KG1 (cell line): ENCODE results near the gene IGFBP5.

Experiments used
- DNase-seq: peaks from one replicate; lab custom pipeline; 2025; lab: John Stamatoyannopoulos, UW

Gene IGFBP5

GRCh38 chr2:216688731-216689340 lies 6.5 kb downstream of the IGFBP5 start:
- DNase-seq = no peak

GRCh38 chr2:216687646-216688045 lies 7.7 kb downstream of the IGFBP5 start:
- no peak for DNase-seq

GRCh38 chr2:216687111-216687510 lies 8.2 kb downstream of the IGFBP5 start:
- DNase-seq = no peak

DNA sequence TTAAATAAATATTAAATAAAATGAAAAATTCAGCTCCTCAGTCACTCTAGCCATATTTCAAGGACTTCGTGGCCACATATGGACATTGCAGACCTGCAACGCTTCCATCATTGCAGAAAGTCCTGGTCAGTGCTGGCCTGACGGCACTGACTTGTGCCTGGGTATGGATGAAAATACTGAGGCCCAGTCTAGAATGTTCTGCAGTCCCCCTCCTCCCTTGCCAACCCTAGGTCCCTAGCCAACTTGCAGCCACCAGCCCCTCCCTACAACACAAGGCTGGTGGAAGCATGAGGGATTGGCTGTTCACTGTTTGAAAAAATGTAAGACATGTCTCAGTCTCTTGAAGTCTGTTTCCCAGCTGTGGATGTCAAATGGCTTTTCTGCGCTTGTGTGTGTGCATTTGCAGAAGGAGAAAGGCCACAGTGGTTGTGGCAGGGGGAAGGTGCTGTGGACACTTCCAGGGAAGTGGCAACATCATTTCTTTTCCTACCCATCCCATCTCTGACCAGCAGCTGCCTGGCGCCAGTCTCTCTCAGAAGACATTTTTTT lies 9.9 kb downstream of the IGFBP5 start:
- no peak for DNase-seq

- no peak for DNase-seq
Measured at GRCh38 chr2:216683846-216684245, 11.5 kb downstream of the IGFBP5 start.

GRCh38 chr2:216681683-216682082 lies 13.7 kb downstream of the IGFBP5 start:
- no peak for DNase-seq

DNA sequence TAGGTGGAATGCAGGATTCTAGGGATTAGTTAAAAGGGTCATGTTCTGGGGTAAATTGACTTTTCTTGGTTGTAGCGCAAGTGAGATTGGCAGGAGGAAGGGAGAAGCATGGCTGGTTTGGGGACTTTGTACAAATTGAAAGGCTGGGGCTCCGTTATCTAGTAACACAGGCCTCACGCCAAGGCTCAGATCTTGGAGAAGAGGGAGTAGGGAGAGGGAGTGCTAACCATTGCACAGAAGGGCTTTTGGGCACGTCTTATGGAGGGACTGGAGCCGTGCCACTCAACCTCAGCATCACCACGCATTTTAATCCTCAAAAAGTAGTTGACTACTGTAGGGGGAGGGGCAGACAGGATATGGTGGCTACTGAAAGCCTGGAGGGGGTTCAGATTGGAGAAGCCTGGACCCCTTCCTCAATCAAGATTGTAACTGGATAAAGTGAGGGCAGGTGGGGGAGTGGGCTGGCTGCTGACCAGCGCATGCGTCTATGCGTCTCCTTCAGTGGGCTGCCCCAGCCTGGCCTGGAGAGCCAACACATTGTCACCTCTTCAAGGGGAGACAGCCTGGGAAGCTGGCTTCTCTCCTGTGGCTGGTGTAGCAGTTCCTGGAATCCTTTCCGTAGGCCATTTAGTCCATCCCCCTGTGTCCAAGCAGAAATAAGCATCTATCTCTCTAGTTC lies 14.3 kb downstream of the IGFBP5 start:
- no peak for DNase-seq

GRCh38 chr2:216679658-216680024 lies 15.7 kb downstream of the IGFBP5 start:
- no peak for DNase-seq

DNA sequence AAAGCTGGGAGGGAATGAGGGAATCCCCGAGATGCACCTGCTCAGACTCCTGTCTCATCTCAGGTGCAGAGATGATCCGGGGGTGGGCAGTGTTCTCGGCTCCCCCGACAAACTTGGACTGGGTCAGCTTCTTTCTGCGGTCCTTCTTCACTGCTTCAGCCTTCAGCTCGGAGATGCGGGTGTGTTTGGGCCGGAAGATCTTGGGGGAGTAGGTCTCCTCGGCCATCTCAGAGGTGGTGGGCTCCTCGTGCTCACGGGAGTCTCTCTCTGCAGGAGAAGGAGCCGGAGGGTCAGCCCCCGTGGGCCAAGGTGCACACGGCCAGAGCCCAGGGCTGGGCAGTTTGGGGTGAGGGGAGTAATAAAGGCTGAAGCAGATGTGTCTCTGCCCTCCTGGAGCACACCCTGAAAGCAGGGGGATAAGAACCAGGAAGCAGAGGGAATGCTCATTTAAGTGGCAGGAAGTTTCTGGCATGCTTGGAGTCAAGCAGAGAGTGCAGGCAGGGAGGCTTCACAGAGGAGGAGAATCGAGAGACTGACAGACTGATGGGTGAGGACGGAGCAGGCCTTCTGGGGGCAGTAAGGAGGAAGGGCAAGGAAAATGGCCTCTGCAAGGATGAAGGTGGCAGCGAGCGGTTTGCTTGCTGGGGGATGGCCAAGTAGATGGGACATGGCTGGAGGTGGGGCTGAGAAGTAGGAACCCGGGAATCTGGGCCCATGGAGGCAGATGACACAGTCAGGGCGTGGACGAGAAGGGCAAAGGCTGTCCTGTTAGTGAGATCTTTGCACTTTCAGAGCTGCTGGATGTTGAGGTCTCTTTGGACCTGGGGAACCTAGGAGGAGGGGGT lies 16.3 kb downstream of the IGFBP5 start:
- DNase-seq = no peak

GRCh38 chr2:216678098-216678465 lies 17.3 kb downstream of the IGFBP5 start:
- DNase-seq = no peak

DNA sequence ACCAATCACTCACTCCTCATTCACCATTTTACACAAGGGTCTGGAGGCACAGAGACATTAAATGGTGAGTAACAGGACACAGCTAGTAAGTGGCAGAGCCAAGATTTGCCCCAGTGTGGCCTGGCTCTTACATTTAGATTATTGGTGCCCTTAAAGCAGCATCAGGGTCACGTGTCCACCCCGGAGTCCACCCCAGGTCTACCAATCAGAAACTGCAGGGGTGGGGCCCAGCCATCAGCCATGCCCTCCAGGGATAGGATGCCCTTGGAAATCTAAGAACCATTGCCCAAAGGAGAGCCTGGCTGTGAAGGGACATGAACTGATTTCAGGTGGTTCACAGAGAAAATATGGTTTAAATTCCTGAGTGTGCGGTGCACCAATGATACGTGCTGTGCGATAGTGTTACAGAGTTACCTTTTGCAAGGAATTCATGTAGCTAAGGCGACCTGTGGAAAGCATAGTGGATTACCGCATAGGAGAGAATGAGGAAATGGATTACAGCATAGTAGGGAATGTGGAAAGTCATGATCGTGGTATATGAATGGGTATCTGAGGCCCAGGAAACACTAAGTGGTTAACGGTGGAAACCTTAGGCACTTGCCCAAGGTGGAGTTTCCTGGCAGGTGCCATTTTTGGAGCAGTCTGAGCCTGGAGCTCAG lies 17.8 kb downstream of the IGFBP5 start:
- DNase-seq = no peak

GRCh38 chr2:216676630-216677029 lies 18.7 kb downstream of the IGFBP5 start:
- no peak for DNase-seq

- no peak for DNase-seq
Measured at GRCh38 chr2:216674376-216674775, 21.0 kb downstream of the IGFBP5 start.

- no peak for DNase-seq
Measured at GRCh38 chr2:216673609-216674008, 21.7 kb downstream of the IGFBP5 start.

DNA sequence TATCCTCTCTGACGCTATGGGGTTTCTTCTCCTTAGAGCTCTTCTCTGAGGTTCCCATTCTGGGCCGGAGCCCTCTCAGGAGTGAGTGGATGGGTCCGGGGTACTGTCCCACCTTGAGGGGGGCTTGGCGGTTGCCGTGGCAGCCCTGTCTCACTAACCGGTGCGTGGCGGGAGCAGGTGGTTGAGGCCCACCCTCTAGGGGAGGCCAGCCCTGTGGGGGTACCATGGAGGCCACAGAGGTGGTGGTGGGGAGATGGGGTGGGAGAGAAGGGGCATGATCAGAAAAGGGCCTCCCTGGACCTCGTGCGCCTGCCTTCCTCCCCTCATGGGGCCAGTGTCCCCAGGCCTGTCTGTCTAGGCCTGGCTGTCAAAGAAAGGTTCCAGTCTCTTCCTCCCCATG lies 22.3 kb downstream of the IGFBP5 start:
- DNase-seq = no peak

DNA sequence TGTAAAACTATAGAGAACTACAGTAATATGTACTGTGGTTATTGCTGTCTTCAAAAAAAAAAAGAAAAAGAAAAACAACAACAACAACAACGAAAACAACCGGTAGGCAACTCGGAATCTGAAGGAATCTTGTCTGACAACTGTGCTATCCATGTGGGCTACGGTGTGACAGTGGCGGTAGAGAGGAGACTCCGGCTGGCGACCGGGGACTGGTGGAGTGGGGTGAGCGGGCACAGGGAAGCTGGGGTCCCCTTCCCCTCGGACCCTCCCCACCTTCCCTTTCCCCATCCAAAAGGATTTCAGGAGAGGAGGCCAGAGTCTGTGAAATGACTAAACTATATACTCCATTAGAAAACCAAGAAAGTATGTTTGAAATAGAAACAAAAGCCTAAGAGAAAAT lies 22.9 kb downstream of the IGFBP5 start:
- DNase-seq = no peak

- no peak for DNase-seq
Measured at GRCh38 chr2:216671791-216672343, 23.5 kb downstream of the IGFBP5 start.

DNA sequence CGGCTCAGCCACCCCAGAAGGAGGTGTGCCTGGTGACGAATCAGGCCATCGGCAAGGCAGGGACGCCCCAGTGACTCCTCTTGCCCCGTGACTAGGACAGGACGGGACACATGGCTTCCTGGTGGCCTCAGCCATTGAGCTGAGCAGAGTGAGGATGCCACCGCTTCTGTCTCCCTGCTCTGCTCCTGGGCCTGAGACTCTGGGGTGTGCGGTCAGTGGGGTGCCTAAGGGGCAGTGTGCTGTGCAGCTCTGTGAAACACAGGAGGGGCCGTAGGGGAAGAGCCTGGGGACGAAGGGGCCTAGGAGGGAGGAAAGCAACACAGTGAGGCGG lies 24.3 kb downstream of the IGFBP5 start:
- DNase-seq = no peak

DNA sequence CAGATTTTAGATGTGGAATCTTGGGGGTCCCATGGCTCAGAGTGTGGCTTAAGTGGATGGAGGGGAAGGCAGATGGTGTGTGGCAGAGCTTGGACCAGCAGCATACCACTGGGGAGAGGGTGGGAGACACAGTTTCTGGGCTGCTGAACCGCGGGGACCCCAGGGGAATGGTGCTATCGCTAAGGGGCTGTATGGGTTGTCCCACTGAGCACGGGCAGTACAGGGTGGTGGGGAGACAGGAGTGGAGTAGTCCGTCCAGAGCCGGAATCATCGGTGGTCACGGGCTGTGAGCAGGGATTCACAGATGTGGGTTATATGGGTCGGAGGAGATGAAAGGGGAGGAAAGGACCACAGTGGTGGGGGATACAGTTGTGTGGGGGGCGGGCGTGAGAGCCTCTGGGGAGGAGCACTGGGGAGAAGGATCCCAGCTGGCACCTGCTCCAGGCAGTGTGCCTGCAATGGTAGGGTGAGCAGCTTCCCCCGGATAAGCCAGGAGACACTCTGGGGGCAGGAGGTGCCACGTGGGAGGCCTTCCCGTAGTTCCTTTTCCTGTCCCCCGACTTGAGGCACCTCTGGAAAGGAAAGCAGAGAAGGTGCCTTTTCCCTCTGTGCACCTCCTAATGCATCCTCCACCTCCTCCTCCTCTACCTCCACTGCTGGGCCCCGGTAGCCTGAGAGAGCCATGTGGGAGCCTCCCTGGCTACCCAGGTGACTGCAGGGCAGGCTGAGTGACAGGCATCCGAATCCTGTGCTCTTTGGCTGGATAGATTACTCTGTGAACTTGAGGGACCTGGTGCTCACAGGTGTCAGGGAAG lies 24.9 kb downstream of the IGFBP5 start:
- DNase-seq = no peak

DNA sequence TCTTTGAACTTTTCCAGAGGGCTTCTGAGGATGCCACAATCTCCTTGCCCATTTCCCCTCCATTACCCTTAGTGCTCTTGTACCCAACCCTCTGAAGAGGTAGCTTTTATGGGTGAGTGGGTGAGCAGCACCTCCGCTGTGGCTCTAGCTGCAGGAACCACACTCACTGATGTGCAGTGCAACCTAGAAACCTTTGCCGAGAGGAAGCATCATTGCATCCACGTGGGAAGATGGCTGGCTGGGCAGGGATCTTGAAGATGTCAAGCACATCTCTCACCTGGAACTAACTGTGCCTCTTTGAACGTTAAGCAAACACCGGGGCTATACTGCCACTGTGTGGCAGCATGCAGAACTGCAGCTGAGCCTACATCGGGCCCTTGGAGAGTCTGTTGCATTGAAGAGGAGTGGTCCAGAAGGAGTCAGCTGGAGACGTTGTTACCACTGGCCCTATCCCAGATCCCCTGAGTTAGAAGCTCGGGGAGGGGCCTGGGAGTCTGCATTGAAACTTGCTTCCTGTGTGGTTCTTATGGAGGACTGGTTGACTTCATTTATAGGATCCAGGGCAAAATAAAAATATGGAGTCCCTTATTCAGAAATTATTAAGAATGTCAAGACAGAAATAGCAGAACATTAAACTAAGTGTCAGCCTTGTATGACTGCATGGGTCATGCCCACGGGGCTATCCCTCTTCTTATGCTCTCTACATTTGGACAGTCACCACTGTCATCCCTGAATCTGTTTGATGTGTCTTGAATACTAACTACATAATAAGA lies 28.7 kb downstream of the IGFBP5 start:
- DNase-seq = peak; percentile 32

DNA sequence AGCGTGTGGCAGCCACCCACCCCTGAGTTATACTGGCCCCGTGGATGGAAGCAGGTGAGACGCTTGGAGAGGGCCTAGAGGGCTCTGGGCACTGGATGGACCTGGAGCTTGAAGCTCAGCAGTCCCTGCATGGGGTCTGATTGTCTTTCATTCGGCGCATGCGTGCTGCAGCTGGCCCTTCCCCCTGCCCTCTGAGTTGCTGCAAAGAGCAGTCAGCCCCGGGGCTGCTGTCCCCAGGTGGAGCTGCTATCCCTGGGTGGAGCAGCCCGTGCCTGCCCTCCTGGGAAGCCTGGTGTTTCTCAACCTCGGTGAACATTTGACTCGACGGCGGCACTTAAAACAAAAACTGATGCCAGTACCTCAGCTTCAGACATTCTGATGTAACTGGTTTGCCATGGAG lies 29.6 kb downstream of the IGFBP5 start:
- DNase-seq = no peak
